GM12872 (cell line): ENCODE results near the gene GPX5.

Experiments used
- TF ChIP-seq, protein P1 (sequence below): IDR thresholded peaks from 3 replicates; pipeline ENCODE4 v1.5.1; 2011; ENCODE audit warnings: low read depth, mild to moderate bottlenecking, low read length, moderate library complexity; ENCODE audit not compliant: insufficient read depth

Gene GPX5

DNA sequence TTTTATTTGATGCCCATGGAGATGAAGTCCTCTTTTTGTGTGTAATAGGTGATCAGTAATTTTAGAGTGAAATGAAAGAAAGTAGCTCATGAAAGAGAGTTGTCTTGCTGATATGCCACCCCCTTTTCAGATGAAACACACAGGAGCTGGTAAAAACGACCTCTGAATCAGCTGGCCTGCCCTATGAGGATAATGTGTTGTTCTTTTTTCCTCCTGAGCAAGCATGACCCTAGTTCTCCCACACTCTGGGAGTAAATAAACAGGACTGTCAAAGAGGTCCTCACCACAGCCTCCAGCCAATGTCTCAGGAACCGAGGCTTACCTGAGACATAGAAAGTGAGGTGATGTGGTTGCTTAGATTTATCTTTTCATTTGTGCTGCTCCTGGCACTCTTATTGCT is 29.5 kb downstream of the GPX5 start:
- TF ChIP-seq, protein P1, sequence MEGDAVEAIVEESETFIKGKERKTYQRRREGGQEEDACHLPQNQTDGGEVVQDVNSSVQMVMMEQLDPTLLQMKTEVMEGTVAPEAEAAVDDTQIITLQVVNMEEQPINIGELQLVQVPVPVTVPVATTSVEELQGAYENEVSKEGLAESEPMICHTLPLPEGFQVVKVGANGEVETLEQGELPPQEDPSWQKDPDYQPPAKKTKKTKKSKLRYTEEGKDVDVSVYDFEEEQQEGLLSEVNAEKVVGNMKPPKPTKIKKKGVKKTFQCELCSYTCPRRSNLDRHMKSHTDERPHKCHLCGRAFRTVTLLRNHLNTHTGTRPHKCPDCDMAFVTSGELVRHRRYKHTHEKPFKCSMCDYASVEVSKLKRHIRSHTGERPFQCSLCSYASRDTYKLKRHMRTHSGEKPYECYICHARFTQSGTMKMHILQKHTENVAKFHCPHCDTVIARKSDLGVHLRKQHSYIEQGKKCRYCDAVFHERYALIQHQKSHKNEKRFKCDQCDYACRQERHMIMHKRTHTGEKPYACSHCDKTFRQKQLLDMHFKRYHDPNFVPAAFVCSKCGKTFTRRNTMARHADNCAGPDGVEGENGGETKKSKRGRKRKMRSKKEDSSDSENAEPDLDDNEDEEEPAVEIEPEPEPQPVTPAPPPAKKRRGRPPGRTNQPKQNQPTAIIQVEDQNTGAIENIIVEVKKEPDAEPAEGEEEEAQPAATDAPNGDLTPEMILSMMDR = no peak

DNA sequence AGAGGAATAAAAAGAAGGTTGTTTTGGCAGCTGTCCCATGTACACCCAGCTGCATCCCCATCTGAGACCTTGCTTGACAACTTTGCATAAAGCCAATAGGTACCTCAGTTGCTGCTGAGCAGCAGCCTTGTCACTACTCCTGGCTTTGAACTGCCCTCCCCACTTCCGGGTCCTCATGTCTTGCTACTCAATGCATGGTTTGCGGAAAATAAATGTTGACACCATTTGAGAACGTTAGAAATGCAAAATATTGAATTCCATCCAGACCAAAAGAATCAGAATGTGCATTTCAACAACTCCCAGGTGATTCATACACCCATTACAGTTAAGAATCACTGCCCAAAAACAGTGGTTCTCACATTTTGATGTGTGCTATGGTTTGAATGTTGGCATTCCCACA is 32.9 kb downstream of the GPX5 start:
- TF ChIP-seq, protein P1 = no peak

DNA sequence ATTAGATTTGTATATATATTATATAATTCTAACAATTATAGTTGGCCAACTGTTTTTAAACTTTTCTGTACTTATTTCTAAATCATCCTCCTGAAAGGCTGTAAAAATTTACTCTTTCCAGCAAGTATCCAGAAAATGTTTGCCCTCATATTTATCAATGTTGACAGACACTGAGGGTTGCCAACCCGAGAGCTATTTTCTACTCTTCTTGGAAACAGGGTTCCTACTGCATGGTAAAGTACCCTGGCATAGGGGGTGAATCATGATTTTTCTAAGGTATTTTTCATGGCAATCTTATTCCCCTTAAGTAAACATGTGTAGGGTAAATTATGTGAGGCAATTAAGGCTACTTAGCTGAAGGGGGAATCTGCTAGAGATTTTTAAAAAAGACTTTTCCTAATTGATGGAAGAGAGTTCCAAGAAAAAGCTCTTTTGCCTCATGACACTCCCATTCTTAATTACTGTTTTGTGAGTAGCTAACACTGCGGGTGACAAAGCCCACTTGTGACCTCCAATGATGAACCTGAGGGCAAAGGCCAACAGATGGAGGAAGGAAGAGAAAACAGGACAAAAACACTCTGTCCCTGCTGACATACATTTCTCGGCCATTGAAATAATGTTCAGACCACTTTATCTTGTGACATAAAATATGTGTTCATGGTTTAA is 37.9 kb downstream of the GPX5 start:
- TF ChIP-seq, protein P1 = no peak

DNA sequence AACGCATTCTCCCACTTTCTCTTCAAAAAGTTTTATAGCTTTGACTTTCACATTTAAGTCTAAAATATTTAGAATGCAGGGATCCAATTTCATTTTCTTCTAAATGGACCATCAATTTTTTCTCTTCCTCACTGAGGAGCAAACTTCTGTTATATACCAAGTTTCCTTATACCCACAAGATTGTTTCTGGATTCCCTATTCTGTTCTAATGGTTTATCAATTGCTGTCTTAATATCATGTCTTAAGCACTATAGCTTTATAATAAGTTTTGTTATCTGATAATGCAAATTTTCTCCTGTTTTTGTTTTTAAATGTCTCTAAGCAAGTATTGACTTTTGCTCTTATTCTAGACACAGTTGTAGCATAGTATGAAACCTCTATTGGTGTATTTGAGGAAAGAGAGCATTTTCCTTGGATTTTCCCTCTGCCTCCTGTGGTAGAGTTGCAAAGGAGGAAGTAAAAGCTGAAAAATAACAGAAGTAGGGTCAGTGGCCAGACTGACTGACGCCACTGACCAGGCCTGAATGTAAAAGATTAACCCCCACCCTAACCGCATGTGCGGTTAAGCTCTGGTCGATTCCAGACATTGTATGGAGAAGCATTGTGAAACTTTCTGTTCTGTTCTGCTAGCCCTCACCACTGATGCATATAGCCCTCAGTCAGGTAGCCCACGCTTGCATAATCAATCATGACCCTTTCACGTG is 40.3 kb downstream of the GPX5 start:
- TF ChIP-seq, protein P1 = no peak

DNA sequence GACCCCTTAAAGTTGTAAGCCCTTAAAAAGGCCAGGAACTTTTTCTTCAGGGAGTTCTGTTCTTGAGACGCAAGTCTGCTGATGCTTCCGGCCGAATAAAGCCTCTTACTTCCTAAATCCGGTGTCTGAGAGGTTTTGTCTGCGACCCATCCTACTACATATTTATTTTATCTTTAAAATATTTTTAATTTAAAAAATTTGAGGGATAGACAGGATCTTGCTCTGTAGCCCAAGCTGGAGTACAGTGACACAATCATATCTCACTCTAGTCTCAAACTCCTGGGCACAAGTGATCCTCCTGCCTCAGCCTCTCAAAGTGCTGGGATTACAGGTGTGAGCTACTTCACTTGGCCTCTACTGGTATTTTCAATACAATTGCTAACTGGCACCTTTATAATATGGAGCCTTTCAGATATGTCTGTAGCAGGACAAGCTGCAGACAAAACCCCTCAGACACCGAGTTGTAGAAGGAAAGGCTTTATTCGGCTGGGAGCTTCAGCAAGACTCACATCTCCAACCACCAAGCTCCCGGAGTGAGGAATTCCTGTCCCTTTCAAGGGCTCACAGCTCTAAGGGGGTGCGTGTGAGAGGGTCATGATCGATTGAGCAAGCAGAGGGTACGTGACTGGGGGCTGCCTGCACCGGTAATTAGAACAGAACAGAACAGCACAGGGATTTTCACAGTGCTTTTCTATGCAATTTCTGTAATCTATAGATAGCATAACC is 41.0 kb downstream of the GPX5 start:
- TF ChIP-seq, protein P1 = no peak

DNA sequence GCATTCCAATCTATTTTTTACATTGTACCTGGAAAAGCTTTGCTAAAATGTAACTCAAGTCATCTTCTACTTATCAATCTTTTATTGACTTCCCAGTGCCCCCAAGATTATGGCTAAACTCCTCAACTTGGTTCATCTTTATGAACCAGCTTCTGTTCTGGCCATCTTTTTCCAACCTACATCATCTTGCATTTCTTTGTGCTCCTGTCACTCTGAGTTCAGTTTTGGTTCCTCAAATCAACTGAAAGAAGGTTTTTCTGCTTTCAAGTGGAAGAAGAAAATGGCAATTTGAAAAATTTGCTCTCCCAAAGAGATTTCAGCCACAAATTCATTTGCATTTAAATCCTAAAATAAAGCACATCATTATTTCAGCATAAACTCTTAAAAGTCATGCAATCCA is 41.8 kb downstream of the GPX5 start:
- TF ChIP-seq, protein P1 = no peak

DNA sequence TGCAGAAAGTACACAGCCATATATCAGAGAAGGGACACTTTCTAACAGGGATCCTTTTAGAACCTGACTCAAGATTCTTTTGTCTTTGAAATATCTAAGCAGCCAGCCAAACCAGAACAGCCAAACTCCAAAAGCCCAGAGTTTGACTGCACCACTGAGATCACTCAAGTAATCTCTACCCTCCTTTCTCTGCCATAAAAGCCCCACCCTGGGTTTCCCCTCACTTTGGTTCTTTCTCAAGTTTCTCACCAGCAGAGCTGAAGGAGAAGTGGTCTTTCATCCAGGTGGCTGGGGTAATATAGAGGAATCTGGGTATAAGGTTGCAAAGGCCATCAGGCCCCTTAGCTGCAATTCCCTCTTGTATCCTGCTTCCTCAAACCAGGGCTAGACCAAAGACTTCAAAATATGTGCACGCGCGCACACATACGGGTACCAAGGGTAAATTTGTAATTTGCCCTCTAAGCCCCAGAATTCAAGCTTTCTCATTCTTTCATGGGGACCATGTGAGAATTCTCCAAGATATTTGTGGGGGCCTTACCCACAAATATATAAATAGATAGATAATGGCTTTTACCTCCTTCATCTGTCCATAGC is 42.9 kb downstream of the GPX5 start:
- TF ChIP-seq, protein P1 = no peak
